GM15510 (cell line): Measurements from ENCODE around the gene FAM124B.

Experiments used
- POLR2A ChIP-seq: IDR thresholded peaks from 3 replicates; pipeline ENCODE4 v1.6.1; 2011; ENCODE audit warnings: borderline replicate concordance; ENCODE audit not compliant: insufficient read length; ENCODE audit errors: extremely low read depth

FAM124B gene

GRCh38 chr2:224347176-224348051, 54.5 kb downstream of the FAM124B start:
- no peak for TF ChIP-seq POLR2A

- no peak for TF ChIP-seq POLR2A
These were observed 56.4 kb downstream of the FAM124B start for GRCh38 chr2:224345492-224345891.

GRCh38 chr2:224343226-224343625, 58.7 kb downstream of the FAM124B start:
- TF ChIP-seq POLR2A = no peak

GRCh38 chr2:224335991-224336390, 65.9 kb downstream of the FAM124B start:
- TF ChIP-seq POLR2A = no peak

- no peak for TF ChIP-seq POLR2A
These were observed 67.2 kb downstream of the FAM124B start for GRCh38 chr2:224334726-224335125.

- no peak for TF ChIP-seq POLR2A
These were observed 68.0 kb downstream of the FAM124B start for GRCh38 chr2:224333726-224334482.

GRCh38 chr2:224331698-224332097, 70.2 kb downstream of the FAM124B start:
- TF ChIP-seq POLR2A = no peak

GRCh38 chr2:224328798-224329197, 73.1 kb downstream of the FAM124B start:
- TF ChIP-seq POLR2A = no peak
